Rectal smooth muscle tissue (tissue), 1 donor: ENCODE measurements around the gene LRCH1.

Experiments used
- H3K27ac ChIP-seq: one replicate; pipeline ENCODE4 v1.7.0; 2013; ENCODE audit warnings: low read depth, low read length, inconsistent platforms
- H3K27me3 ChIP-seq: one replicate; pipeline ENCODE4 v1.7.0; 2013; ENCODE audit warnings: low read length; ENCODE audit not compliant: control insufficient read depth, insufficient read depth
- H3K36me3 ChIP-seq: one replicate; pipeline ENCODE4 v1.7.0; 2013; ENCODE audit warnings: low read length; ENCODE audit not compliant: control insufficient read depth, insufficient read depth
- H3K4me1 ChIP-seq: one replicate; pipeline ENCODE4 v1.7.0; 2013; ENCODE audit warnings: low read length; ENCODE audit not compliant: control insufficient read depth, insufficient read depth
- H3K4me3 ChIP-seq: one replicate; pipeline ENCODE4 v1.7.0; 2013; ENCODE audit warnings: low read length
- H3K9ac ChIP-seq: one replicate; pipeline ENCODE4 v1.7.0; 2013; ENCODE audit warnings: low read length

The LRCH1 gene

GRCh38 chr13:46571189-46571908 lies 18.4 kb downstream of the LRCH1 start:
- Histone ChIP-seq H3K36me3 (no peaks in the 10 kb centered on the region), H3K9ac (no peak overlapping the region), H3K27me3 (no peaks in the 10 kb centered on the region), H3K4me3 (no peak overlapping the region), H3K27ac (peak overlapping the region; percentile 37), H3K4me1 (peaks cover 23% of the 10 kb centered on the region)

- Histone ChIP-seq H3K4me1 (peaks cover 21% of the 10 kb centered on the region), H3K9ac (no peak overlapping the region), H3K4me3 (no peak overlapping the region), H3K36me3 (no peaks in the 10 kb centered on the region), H3K27me3 (no peaks in the 10 kb centered on the region), H3K27ac (no peak overlapping the region)
These were observed 19.1 kb downstream of the LRCH1 start for GRCh38 chr13:46571909-46572595.

DNA sequence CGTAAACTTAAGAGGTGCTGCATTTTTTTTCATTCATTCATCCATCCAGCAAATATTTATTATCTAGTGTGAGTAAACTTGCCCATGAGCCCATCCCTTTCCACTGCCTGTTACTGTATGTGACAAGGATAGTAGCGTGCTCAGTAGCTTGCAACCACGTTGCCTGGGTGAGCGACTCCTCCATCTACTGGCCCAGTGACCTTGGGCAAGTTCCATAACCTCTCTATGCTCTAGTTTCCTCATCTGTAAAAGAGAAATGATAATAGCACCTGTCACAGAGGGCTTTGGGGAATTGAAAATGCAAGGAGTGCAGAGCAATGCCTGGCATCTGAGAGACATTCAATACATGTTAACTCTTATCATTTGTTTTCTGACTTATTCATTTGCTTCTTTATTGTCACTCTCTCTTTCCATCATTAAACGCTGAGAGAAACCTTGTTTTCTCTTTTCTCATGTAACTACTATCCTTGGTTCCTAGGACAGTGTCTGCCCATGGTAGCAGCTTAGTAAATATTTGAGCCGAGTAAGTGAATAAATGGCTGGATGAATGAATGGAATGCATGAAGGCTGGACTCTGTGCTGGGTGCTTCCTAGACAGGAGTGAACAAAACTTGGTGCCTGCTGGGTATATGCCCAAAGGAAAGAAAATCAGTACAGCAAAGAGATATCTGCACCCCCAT lies 19.9 kb downstream of the LRCH1 start:
- Histone ChIP-seq H3K4me3 (no peak overlapping the region), H3K36me3 (no peaks in the 10 kb centered on the region), H3K9ac (no peak overlapping the region), H3K27me3 (no peaks in the 10 kb centered on the region), H3K4me1 (peaks cover 28% of the 10 kb centered on the region), H3K27ac (no peak overlapping the region)

GRCh38 chr13:46575301-46575771 lies 22.4 kb downstream of the LRCH1 start:
- no peak overlapping the region for H3K4me3 ChIP-seq
- H3K27ac ChIP-seq, result peak overlapping the region; percentile 16
- H3K36me3 ChIP-seq, result no peaks in the 10 kb centered on the region
- no peak overlapping the region for H3K9ac ChIP-seq
- H3K4me1 ChIP-seq, result peaks cover 36% of the 10 kb centered on the region
- no peaks in the 10 kb centered on the region for H3K27me3 ChIP-seq

DNA sequence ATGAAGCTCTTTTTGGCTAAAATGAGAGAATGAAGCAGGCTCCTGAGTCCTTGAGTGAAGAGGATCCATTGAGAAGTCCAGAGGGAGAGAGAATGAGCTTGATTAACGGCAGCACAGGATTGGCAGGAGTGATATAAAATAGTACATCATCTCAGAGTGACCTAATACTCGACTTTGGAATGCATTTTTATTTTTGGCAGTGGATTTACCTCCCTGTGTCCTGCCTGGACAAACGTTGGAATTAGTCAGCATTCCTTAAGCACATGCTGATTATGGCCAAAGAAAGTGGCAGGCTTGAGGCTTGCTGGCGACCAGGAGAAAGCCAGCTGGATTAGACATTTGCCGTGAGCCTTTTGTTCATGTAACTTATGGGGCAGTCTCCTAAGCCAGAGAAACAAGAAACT lies 22.9 kb downstream of the LRCH1 start:
- Histone ChIP-seq H3K27ac (peak overlapping the region; percentile 41), H3K9ac (no peak overlapping the region), H3K4me1 (peaks cover 36% of the 10 kb centered on the region), H3K4me3 (no peak overlapping the region), H3K36me3 (no peaks in the 10 kb centered on the region), H3K27me3 (no peaks in the 10 kb centered on the region)

DNA sequence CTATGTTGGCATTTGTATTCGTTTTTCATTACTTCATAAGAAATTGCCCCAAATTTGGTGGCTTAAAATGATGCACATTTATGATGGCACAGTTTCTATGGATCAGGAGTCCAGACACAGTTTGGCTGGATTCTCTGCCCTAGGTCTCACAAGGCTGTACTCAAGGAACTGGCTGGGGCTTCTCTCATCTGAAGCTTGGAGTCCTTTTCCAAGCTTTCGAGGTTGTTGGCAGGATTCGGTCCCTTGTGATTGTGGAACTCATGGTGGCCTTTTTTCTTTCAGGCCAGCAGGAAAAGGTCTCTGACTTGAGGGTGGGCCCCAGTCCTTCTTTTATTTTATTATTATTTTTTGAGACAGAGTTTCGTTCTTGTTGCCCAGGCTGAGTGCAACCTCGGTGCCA lies 23.8 kb downstream of the LRCH1 start:
- Histone ChIP-seq H3K27me3 (no peaks in the 10 kb centered on the region), H3K27ac (no peak overlapping the region), H3K4me3 (no peak overlapping the region), H3K9ac (no peak overlapping the region), H3K4me1 (peaks cover 31% of the 10 kb centered on the region), H3K36me3 (no peaks in the 10 kb centered on the region)

- Histone ChIP-seq H3K9ac (no peak overlapping the region), H3K4me3 (no peak overlapping the region), H3K27me3 (no peaks in the 10 kb centered on the region), H3K36me3 (no peaks in the 10 kb centered on the region), H3K4me1 (peaks cover 28% of the 10 kb centered on the region), H3K27ac (peak overlapping the region; percentile 26)
These were observed 25.0 kb downstream of the LRCH1 start for GRCh38 chr13:46577696-46578589.

DNA sequence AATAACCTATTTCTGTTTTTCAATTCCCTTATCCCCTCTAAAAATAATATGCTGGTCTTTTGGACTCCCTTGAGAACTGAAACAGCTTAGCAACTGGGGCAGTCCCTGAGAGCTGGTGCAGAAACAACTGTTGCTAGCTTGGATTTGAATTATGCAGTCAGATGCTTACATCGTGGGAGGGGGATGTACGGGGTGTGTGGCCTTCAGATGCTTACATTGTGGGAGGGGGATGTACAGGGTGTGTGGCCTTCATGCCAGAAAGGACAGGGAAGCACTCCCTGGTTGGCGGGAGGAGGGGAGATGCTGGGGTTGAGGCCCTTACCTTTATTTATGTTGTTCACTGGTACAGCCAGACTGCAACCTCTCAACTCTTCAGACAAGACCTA lies 25.6 kb downstream of the LRCH1 start:
- Histone ChIP-seq H3K4me1 (peaks cover 28% of the 10 kb centered on the region), H3K4me3 (no peak overlapping the region), H3K27ac (peak overlapping the region; percentile 38), H3K9ac (no peak overlapping the region), H3K36me3 (no peaks in the 10 kb centered on the region), H3K27me3 (no peaks in the 10 kb centered on the region)

DNA sequence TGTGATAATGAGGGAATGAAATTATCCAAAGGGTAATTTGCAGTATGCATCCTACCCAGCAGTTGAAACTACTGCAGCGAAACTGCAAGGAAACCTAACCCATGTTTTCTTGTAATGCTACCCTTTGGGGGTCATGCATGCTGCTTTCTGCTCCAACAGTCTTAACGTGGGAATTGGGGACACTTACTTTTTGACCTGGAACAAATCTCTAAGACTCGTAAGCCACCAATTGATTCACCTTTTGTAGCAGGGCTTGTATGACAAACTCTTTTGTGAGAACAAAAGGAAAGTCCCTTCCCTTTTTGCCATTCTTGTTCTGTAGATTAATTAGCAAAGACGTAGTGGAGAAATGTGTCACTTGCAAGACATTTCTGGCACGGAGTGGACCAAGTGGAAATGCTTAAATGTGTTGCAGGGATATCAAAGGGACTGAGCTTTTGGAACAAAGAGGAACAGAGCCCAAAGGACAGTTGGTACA lies 27.4 kb downstream of the LRCH1 start:
- Histone ChIP-seq H3K4me3 (no peak overlapping the region), H3K9ac (no peak overlapping the region), H3K27ac (no peak overlapping the region), H3K4me1 (peaks cover 23% of the 10 kb centered on the region), H3K27me3 (no peaks in the 10 kb centered on the region), H3K36me3 (no peaks in the 10 kb centered on the region)

DNA sequence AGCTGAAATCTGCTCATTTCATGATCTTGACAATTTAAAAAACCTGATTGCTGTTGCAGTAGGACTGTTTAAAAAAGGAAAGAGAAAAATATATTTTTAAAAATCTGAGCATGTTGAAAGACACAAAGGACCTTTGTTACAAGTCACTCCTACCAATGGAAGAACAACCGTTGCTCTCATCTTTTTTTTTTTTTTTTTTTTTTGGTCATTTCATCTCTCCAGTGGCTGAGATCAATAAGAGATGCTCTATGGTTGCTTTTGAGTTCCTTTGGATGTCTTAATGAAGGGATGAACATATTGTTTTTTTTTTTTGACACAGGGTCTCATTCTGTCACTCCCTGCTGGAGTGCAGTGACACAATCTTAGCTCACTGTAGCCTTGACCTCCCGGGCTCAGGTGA lies 29.2 kb downstream of the LRCH1 start:
- peaks cover 26% of the 10 kb centered on the region for H3K4me1 ChIP-seq

GRCh38 chr13:46586751-46587514 lies 34.0 kb downstream of the LRCH1 start:
- Histone ChIP-seq H3K4me3 (no peak overlapping the region), H3K9ac (no peak overlapping the region), H3K4me1 (peaks cover 12% of the 10 kb centered on the region), H3K36me3 (no peaks in the 10 kb centered on the region), H3K27me3 (no peaks in the 10 kb centered on the region), H3K27ac (no peak overlapping the region)

More for the DNA sequence above, 29.2 kb downstream of the LRCH1 start:
- H3K4me3 ChIP-seq, result no peak overlapping the region
- no peak overlapping the region for H3K27ac ChIP-seq
- H3K36me3 ChIP-seq, result no peaks in the 10 kb centered on the region
- no peak overlapping the region for H3K9ac ChIP-seq
- H3K27me3 ChIP-seq, result no peaks in the 10 kb centered on the region
